NCI-H2171 (cell line): ENCODE data around the gene MTHFD2L.

Experiments used
- DNase-seq: peaks from one replicate; lab custom pipeline; 2025; lab: John Stamatoyannopoulos, UW

The MTHFD2L gene

DNA sequence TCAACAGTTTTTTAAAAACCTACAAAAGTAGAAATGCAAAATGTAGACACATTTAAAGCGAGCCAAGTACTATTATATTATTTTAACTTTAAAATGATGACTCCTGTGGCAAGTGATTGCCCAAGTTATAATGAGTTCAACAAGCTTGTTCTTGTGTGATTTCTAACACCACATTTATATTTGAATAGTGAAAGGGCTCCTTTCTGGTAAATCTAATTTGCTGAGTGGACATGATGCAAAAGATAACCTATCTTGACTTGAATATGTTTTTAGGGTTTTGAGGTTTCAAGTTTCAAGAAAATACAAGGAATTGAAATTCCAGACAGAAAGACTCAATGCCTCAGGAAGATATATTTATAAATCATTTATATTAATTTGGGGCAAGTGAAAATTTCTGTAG, 149.3 kb downstream of the MTHFD2L start:
- no peak for DNase-seq

DNA sequence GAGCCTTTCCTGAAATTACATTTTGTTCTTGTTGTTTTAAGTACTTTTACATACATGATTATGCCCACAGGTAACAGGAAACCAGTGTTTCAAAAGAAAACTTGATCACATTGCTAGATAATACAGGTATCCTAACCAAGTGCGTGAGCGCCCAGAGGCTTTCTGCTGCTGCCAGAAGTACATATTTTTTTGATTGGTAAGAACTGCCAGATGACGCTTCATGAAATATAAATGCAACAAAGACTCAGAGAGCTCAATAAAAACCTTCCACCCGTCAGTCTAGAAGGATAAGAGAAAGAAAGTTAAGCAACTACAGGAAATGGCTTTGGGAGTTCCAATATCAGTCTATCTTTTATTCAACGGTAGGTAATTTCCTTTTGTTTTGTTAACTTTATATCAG, 150.3 kb downstream of the MTHFD2L start, which contains the start of gene EPGN:
Gene EPGN (plus strand): TSS at position 256 of the 400 bp plus-strand sequence. CDS start 64 bp downstream, at position 320.
- no peak for DNase-seq

DNA sequence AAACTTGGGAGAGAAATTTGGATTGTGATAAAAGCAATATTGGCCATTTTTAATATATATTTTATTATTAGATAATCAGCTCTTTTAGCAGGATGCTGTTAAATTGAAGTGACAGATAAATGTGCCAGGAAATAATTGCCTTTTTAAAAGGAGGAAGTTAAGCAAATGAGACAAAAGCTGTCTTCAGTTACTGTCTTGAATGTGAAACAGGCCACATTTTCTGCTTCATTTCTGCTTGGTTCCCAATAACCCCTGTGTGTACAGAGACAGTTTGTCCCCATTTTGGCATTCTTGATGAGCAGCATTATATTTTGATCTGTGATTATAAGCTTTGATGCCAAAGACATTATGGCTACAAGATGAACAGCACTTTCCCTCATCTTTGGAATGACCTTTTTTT, 151.3 kb downstream of the MTHFD2L start:
- no peak for DNase-seq

DNA sequence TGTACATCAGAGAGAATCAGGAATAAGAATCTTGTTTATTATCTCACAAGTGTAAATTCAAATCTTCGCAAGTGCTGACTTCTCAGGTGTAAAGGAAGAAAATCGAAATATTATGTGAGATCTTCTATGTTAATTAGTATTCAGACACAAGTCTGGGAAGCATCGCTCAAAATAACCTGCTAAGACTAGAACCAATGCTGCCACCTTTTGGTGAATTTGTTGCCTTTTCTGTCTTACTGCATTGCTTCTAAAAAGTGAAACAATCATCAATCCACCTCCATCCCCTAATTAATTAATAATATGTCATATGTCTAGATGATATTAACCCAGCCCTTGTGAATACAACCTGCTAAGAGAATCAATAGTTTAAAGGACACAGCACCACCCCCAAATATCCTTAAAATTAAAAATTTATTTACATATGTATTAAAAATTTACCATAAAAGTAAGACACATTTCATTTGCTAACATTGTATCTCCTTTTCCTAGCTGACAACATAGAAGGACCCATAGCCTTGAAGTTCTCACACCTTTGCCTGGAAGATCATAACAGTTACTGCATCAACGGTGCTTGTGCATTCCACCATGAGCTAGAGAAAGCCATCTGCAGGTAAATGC, 153.9 kb downstream of the MTHFD2L start:
- DNase-seq, result no peak

DNA sequence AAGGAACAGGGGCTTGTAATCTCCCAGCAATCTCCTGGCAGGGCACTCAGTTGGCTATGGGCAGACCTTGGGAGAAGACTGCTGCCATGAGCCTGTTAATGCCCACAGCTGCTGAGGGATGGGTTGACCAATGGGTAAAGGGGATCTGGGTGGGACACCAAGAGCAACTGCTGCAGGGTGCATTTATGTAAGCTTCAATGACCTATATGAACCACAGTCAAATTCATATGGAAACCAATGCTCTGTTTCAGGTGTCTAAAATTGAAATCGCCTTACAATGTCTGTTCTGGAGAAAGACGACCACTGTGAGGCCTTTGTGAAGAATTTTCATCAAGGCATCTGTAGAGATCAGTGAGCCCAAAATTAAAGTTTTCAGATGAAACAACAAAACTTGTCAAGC, 156.4 kb downstream of the MTHFD2L start:
- DNase-seq, result no peak

DNA sequence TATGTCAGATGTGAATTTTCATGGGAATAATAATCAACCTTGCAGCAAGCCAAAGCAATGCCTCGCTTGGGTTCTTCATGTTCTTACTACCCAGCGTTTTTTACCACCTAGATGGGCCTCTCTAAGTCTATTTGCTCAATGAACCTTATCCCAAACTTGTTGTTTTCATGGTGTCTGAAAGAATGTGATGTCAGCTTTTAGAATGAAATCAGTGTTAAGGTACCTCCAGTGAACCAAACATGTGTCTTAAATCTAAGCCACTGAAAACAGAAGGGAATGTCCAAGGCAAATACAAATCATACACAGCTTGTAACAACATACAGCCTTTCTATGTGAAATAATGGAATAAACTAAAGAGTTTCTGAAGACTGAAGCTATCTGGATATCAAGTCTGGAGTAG, 157.0 kb downstream of the MTHFD2L start:
- no peak for DNase-seq

DNA sequence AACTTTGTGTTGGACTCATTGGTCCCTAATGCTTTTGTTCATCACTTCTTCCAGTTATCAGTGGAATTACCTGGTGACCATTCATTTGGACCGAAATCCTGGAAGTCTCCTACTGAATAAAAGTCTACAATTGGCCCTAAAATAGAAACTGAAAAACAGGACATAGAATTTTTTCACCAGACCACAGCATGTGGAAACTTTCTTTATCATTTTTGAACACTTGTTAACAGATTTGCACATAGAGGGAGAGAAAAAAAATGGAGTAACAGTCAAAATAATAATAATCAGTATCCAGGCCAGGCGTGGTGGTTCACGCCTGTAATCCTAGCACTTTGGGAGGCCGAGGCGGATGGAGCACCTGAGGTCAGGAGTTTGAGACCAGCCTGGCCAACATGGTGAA, 157.5 kb downstream of the MTHFD2L start:
- no peak for DNase-seq

DNA sequence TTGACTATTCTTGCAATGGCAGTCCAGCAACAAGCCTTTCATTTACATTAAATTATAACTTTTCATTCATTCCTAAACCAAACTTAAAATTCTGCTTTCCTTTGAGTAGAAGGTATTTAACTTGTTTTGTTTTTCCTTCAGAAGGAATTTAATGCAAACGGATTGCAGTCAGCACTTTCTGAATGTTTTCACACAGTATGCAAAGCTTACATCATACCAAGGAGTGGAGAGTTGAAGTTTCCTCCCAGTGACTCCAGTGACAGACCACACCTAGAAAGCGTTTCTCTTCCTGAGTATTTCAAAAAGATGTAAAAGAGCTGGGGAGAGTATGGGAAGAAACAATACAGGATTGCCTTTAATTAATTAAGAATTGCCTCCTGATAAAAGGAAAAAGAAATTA, 158.5 kb downstream of the MTHFD2L start:
- no peak for DNase-seq

DNA sequence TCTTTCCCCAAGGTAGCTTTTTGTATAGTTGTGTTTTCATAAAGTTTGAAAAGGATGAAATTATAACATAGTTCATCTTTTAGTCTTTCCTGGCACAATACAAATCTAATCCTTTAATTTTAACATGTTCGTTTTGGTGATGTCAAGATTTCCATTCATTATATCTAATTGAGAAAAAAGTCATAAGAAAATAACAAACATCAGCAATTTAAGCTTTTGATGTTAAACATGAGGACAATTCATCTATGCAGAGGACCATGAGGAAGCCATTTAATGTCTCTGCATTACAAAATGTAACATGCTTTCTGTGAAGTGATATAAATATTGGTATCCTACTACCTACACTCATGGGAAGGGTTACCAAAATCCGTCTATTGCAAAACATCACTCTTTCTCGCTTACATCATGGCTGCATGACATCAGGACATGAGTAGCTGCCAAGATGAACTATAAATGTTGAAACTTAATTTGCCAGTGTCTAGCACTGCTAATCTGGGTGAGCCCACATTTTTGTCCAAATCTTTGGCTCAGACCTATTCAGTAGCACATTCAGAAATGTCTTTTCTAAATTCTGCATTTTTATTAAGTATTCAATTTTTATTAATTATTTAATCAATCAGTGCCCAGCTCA, 159.8 kb downstream of the MTHFD2L start:
- DNase-seq, result no peak

DNA sequence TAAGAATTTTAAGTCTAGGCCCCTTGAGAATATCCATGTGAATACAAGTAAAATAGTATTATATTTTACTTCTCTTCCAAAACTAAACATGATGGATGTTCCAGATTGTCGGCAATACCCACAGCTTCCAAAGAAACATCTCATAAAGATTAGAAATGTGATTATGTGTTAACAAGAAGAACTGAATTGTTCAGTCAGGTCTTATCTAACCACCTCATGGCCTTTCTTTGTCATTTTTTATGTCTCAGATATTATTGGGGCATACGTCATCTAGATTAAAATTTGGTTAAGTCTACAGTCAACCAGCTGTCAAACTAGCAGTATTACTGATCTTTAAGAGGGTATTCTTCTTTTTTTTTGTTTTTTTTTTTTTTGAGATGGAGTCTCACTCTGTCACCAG, 160.4 kb downstream of the MTHFD2L start:
- DNase-seq, result no peak

DNA sequence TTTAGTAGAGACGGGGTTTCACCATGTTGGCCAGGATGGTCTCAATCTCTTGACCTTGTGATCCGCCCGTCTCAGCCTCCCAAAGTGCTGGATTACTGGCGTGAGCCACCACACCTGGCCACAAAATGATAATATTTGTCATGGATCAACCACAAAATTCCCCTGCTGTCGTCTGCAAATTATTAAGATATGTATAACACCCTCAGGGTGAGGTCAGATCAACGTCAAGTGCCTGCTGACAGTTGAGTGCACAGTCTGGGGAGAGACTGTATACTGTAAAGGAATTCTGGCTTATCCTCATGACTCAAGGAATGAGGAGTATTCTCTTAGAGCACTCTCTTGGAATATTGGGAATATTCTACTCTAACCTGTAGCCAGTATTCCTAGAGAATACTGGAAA, 161.6 kb downstream of the MTHFD2L start:
- no peak for DNase-seq

DNA sequence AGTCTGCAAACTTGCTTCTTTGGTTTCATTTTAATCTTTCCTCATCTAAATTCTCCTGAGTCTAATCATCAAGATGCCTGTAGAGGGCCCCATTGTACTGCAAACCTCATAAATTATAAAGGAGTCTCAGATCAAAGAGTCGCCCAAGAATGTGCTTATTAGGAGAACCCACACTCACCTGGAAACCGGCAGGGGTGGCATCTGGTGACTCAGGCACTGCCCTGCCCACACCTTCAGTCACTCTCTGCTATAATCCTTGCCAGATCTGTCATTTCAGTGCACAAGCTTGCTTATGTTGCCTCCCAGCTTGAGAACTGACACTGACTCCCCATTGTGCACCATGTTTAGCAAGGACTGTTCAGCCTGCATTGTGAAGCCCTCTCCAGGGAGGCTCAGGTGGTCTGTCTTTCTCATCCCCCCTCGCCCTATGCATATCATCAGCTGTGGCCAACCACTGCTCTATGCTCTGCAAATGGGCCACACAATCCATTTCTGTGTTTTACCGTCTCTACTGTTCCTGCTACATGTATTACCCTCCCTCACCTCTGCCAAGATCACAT, 162.7 kb downstream of the MTHFD2L start:
- no peak for DNase-seq

DNA sequence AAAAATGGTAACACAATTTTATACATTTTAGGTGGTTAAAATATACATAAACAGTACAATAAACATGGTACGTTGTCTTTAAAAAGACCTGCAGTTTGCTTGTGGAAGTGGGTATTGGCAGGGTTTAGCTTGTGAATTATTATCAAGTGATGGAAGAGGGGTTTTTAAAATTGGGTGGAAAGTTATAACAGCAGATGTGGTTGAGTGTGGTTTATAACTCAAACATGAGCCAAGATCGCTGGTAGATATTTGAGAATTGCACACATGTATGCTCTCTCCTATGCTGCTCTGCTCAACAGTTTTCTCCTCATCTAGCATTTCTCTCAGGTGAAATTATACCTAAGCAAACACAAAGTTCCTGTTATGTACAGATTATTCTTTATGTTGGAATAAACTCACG, 164.4 kb downstream of the MTHFD2L start:
- DNase-seq, result no peak

DNA sequence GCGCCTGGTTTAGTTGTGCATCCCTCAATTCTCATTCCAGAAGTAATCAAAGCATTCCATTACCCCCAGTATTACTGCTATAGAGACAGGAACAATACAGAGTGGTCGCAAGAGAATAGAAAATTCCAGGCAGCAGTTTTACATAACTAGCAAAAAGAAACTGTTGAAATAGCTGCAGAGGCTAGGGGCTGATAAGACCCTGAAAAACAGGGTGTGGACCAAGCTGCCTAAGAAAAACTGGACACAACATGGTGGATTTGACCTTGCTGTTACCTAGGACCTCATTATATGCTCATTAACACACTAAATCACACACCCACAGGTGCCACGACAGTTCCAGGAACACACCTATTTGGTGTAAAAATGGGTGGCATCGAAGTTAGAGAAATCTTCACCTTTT, 165.7 kb downstream of the MTHFD2L start:
- no peak for DNase-seq

DNA sequence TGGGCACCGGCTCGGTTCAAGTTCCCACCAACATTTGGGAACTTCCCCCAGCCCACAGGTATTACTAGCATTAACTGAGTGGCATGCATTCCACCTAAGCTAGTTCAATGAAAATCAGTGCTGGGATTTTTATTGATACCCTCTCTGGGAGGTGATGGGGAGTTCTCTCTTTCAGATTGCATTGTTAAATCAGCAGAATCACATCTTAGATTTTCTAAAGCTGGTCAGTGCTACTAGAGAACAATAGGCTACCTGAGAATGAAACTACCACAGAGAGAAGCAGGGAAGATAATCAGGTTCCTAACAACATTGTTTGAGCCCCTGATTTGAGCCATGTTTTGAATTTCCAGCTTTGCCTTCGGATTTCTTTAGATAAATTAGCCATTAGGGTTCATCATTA, 166.3 kb downstream of the MTHFD2L start:
- DNase-seq, result no peak

DNA sequence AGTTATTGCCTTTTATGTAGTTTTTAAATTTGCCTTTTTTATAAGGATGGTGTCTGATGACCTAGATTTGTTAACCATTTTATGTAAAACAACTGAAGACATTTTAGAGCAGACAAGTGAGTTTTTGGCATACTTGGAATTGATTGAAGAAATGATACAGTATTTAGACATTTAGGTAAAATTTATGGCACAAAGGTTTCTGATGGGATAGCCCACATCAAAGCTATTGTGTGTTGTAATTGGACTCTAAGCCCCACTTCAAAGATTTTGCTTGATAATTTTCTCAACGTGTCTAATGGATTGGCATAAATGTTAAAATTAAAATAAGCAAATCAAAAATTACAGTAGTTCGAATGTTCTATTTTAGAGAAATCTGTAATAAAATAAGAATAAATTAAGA, 168.0 kb downstream of the MTHFD2L start:
- no peak for DNase-seq

DNA sequence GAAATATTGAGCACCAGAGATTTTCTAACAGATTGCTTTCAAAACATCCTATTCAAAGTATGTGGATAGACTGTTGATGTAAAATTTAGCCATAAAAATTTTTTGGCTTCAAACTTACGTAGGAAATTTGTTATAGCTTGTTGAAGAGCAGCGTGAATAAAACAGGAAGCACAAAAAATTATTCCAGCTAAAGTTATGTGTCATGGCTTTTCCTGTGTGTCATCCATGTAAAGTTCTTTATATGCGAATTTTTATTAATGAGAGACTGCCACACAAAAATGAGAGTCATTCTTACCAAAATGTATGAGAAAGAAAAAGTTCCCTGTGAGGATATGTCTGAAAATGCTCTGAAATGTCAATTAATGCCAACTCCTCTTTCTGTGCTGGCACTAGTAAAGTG, 169.8 kb downstream of the MTHFD2L start:
- DNase-seq, result no peak

DNA sequence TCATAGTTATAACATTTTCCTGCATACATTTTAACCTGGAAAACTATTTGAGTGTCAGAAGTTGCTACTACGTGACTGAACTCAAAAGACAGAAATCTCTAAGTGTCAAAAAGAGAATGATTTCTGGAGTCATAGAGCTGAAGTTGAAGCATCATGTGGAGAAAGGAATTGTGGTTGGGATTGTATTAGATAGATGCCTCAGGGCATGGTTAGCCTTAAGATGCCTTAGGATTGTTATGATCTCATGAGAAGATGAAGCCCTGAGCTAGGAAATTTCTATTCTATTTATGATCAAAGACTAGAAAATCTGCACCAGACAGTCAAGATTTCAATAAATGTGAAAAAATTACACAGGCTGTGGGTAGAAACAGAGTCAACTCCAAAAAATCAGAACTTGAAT, 170.6 kb downstream of the MTHFD2L start:
- no peak for DNase-seq

DNA sequence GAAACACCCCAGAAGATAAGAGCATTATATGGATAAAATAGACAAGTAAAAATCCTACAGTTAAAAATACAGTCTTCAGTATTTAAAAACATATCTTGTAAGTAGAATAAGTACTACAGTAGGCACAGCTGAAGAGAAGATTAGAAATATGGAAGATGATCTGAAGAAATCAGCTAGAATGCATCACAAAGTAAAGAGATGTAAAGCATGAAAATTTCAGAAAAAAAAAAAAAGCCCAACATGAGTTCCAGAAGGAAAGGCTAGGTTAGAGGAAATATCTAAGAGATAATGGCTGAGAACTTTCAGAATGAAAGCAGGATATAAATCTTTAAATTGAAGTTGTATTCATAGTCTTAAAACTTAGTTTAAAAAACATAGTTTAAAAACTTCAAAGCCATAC, 171.4 kb downstream of the MTHFD2L start:
- DNase-seq, result no peak

DNA sequence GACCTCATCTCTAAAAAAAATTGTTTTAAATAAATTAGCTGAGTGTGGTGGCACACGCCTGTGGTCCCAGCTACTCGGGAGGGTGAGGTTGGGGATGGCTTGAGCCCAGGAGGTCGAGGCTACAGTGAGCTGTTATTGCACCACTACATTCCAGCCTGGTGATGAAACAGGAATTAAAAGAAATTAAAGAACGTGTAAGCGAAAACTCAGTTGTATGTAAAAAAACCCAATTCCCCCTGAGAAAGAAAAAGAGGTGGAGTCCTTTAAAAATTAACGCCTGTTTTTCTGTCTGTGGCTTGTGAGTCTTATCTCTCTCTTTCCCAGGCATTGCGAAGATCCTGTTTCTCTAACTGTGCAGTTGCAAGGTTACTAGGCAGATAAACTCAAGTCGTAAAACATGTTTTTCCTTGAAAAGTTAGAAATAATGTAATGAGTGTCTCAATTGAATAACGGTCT, 172.4 kb downstream of the MTHFD2L start:
- no peak for DNase-seq

DNA sequence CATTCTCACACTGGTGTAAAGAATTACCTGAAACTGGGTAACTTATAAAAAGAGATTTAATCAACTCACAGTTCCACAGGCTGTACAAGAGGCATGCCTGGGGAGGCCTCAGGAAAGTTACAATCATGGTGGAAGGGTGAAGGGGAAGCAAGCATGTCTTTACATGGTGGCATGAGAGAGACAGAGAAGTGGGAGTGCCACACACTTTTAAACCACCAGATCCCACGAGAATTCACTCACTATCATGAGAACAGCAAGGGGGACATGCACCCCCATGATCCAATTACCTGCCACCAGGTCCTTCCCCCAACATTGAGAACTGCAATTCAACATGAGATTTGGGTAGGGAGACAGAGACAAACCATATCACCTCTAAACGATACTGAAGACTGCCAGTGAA, 173.3 kb downstream of the MTHFD2L start:
- DNase-seq, result no peak

DNA sequence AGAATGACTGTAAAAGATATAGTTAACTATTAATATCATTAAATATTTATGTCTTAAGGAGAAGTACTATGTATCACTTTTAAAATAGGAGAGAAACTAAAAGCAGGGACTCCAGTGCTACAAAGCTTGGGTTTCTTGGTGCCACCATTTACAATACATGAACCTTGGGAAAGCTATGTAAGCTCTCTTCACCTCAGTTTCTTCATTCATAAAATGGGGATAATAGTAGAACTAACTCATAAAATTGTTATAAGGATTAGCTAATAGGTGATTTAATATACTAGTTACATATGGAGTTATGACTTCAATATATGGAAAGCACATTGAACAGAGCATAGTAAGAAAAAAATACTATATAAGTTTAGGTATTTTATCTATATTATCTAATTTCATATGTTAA, 174.0 kb downstream of the MTHFD2L start:
- no peak for DNase-seq

DNA sequence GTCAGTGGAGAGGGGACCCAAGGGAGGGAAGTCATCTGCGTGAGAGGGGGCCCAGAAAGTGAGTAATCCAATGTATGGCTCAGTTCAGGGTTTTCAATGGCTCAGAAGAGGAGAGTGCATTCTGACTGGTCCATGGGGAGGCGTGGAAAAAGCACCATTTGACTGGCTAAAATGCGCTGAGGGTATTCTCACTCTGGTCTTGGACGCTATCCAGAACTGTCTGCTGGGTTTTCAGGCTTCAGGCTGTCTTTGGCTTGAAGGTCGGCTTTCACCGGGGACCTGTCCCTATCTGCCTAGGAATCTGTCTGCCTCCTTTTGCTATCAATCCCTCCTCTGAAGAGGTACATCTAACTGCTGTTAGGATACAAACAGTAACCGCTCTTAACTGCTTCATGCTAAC, 176.7 kb downstream of the MTHFD2L start:
- no peak for DNase-seq
